NCI-H2196 (cell line): ENCODE data around the gene GTPBP2.
"Not testable (repeated sequence)": the region's sequence is repeated elsewhere in the genome, so short reads cannot be mapped to it uniquely, and the experiment has no call there.

ENCODE experiments used
- DNase-seq: peaks from one replicate; lab custom pipeline; 2025; ENCODE audit not compliant: unreplicated experiment; lab: John Stamatoyannopoulos, UW

The GTPBP2 gene

GRCh38 chr6:43625393-43625992, 3.6 kb downstream of the GTPBP2 start:
- no peak for DNase-seq

GRCh38 chr6:43624786-43625288, 4.2 kb downstream of the GTPBP2 start:
- no peak for DNase-seq

GRCh38 chr6:43623880-43624785, 4.9 kb downstream of the GTPBP2 start:
- DNase-seq = no peak

- no peak for DNase-seq
These were observed 6.5 kb downstream of the GTPBP2 start for GRCh38 chr6:43622541-43622940.

- DNase-seq = no peak
These were observed 7.3 kb downstream of the GTPBP2 start for GRCh38 chr6:43621836-43622180.

- DNase-seq = no peak
These were observed 7.8 kb downstream of the GTPBP2 start for GRCh38 chr6:43621078-43621835.

- DNase-seq = no peak
These were observed 12.2 kb downstream of the GTPBP2 start for GRCh38 chr6:43616725-43617472.

- no peak for DNase-seq
These were observed 14.7 kb downstream of the GTPBP2 start for GRCh38 chr6:43614396-43614730.

- DNase-seq = no peak
These were observed 15.2 kb downstream of the GTPBP2 start for GRCh38 chr6:43613721-43614395.

- DNase-seq = no peak
These were observed 18.6 kb downstream of the GTPBP2 start for GRCh38 chr6:43610431-43610830.

GRCh38 chr6:43609402-43609801, 19.7 kb downstream of the GTPBP2 start:
- no peak for DNase-seq

GRCh38 chr6:43608807-43609206, 20.3 kb downstream of the GTPBP2 start:
- DNase-seq = no peak

- DNase-seq = peak; percentile 76
These were observed 20.7 kb downstream of the GTPBP2 start for GRCh38 chr6:43608310-43608763.

GRCh38 chr6:43606019-43606418, 23.0 kb downstream of the GTPBP2 start:
- DNase-seq = no peak

GRCh38 chr6:43604174-43604573, 24.9 kb downstream of the GTPBP2 start:
- DNase-seq = no peak

- DNase-seq = no peak
These were observed 28.5 kb downstream of the GTPBP2 start for GRCh38 chr6:43600595-43600994.

GRCh38 chr6:43593938-43594337, 35.1 kb downstream of the GTPBP2 start:
- no peak for DNase-seq

- not testable (repeated sequence) for DNase-seq
These were observed 39.5 kb downstream of the GTPBP2 start for GRCh38 chr6:43589564-43589963.

GRCh38 chr6:43588194-43588593, 40.9 kb downstream of the GTPBP2 start:
- DNase-seq = no peak

- DNase-seq = no peak
These were observed 44.0 kb downstream of the GTPBP2 start for GRCh38 chr6:43584892-43585570.
